Measurements from ENCODE around the gene CCL1.
A peak's percentile ranks its signal among the peaks of the same experiment; 100 is the strongest.

Gene CCL1

GRCh38 chr17:34357398-34357797 lies 5.6 kb downstream of the CCL1 start:
- DNase-seq = no peak

DNA sequence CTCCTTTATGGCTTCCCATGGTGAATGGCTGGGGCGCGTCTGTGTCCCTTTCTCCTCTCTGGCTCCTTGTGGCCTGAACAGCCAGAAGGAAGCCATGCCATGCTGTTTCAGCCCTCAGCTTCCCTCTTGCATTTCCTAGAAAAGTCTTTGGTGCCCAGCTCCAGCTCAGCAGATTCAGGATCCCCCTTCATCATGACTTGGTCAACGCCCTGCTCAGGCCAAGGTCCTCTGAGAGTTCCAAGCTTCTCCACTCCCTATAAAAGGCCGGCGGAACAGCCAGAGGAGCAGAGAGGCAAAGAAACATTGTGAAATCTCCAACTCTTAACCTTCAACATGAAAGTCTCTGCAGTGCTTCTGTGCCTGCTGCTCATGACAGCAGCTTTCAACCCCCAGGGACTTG lies 6.8 kb downstream of the CCL1 start, which contains the start of gene CCL13:
Gene CCL13 (plus strand): TSS at position 287 of the 400 bp plus-strand sequence. CDS start 47 bp downstream, at position 334.
- DNase-seq = no peak

DNA sequence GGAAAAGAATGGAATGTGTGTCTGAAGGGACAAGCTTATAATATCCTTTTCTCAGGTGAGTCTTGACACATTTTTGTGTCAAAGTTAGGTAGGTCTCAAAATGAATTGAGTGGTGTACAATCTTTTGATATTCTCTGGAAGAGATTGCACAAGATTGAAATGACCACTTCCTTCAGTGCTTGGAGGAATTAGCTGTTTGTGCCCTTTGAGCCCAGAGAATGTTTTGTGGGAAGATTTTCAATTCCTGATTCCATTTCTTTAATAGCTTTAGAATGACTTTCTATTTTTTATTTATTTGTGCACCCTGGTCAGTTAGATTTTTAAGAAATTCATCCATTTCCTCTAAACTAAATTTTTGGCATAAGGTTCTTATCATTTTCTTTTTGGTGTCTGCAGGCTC lies 8.4 kb downstream of the CCL1 start:
- peak; percentile 25 for DNase-seq

GRCh38 chr17:34352191-34352590 lies 10.8 kb downstream of the CCL1 start:
- no peak for DNase-seq

DNA sequence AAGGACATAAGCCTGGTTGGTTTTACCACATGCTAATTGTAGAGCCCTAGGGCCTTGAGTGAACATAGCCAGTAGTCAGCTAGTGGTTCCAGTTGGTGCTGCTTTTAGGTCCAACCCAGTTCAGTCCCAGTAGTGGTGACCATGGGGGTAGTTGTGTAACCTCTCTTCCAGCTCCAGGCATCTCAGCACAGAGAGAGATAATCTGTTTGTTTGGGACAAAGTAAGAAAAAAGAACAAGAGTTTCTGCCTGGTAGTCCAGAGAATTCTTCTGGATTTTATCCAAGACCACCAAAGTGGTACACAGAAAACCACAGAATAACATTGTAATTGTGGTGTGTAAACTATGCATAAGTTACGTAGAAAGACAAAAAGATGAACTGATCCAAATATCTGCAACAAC lies 11.9 kb downstream of the CCL1 start:
- no peak for DNase-seq

DNA sequence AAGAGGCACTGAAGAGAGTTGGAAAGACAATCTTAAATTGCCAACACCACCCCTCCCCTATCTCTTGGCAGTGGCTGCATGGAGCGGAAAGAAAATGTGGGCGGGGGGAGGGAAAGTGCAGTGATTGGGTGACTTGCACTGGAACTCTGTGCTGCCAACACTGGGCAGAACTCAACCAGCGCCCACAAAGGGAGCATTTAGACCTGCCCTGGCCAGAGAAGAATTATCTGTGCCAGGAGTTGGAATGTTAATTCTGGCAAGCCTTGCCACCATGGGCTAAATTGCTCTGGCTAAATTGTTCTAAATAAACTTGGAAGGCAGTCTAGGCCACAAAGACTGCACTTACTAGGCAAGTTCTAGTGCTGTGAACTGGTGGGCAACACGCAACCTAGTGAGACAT lies 13.3 kb downstream of the CCL1 start:
- DNase-seq = no peak

DNA sequence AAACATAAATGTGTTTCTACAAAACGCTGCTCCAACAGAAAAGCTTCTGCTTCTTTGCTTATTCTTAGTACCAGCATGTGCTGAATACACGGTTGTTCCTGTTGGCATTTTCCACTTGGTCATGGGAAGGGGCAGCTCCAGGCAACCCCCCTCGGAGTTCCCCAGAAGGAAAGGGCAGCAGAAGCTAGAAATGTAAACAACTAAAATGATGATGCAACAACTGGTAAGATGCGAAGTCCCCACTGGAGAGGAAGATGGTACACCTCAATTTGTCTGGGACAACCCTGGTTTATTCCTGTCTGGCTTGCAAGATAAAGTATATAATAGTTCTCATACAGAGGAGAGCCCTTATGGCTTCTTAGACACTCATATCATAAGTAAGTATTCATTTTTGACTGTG lies 16.0 kb downstream of the CCL1 start:
- DNase-seq = no peak

- DNase-seq = no peak
Observed at GRCh38 chr17:34341916-34342315, 21.1 kb downstream of the CCL1 start.

DNA sequence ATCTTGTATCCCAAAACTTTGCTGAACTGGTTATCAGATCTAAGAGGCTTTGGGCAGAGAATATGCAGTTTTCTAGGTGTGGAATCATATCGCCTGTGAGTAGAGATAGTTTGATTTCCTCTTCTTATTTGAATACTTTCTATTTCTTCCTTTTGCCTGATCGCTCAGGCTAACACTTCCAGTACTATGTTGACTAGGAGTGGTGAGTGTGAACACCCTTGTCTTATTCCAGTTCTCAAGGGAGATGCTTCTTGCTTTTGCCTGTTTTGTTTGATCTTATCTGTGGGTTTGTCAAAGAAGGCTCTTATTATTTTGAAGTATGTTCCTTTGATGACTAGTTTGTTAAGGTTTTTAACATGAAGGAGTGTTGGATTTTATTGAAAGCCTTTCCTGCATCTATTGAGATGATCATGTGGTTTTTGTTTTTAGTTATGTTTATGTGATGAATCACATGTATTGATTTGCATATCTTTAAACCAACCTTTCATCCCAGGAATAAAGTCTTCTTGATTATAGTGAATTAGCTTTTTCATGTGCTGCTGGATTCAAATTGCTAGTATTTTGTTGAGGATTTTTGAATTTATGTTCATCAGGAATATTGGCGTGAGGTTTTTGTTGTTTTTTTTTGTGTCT lies 23.8 kb downstream of the CCL1 start:
- no peak for DNase-seq

DNA sequence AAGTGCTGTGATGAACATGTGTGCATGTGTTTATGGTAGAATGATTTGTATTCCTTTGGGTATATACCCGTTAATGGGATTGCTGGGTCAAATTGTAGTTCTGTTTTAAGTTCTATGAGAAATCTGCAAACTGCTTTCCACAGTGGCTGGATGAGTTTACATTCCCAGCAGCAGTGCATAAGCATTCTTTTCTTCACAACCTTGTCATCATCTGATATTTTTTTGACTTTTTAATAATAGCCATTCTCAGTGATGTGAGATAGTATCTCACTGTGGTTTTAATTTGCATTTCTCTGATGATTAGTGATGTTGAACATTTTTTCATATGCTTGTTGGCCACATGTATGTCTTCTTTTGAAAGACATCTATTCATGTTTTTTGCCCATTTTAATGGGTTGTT lies 25.3 kb downstream of the CCL1 start:
- no peak for DNase-seq

GRCh38 chr17:34327580-34327979 lies 35.5 kb downstream of the CCL1 start:
- peak; percentile 29 for DNase-seq

- DNase-seq = no peak
Observed at GRCh38 chr17:34321964-34322363, 41.1 kb downstream of the CCL1 start.

GRCh38 chr17:34319039-34319483 lies 44.0 kb downstream of the CCL1 start, which contains the start of gene CCL8:
CCL8 (plus strand) TSS chr17:34319435; CDS start chr17:34319502, 67 bp downstream.
- DNase-seq = peak; percentile 0

DNA sequence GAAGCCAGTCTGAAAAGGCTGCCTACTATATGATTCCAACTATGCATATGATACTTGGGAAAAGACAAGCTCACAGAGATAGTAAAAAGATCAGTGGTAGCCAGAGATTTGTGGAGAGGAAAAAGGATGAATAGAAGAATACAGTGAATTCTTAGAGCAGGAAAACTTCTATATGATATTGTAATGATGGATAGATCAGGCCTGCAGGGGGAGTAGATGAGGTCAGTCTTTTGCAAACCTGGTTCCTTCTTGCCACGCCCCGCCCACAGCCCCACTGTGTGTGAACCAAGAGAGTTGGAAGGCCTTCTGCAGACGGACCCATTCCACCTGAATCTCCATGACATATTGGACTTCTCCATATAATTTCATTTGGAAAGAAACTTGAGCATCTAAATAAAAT lies 44.6 kb downstream of the CCL1 start:
- DNase-seq = peak; percentile 18

DNA sequence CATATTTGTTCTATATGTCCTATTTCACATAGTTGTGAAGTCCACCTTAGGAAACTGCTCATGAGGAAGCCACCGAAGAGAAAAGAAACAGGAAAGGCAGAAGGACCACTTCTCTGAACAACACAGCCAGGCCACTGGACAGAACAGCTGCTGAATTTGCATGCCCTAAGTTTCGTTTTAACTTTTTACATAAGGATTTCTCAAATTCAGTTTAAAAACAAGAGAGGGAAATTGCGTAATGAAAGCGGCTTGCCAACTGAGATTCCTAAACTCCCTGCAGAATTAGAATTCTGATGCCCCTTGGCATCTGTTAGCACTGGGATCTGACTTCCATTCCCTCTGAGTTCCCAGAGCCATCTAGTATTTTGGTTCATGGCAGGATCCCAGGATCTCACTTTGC lies 48.8 kb downstream of the CCL1 start:
- DNase-seq = peak; percentile 80

GRCh38 chr17:34313164-34313563 lies 49.9 kb downstream of the CCL1 start:
- no peak for DNase-seq

- DNase-seq = no peak
Observed at GRCh38 chr17:34312080-34312479, 51.0 kb downstream of the CCL1 start.

DNA sequence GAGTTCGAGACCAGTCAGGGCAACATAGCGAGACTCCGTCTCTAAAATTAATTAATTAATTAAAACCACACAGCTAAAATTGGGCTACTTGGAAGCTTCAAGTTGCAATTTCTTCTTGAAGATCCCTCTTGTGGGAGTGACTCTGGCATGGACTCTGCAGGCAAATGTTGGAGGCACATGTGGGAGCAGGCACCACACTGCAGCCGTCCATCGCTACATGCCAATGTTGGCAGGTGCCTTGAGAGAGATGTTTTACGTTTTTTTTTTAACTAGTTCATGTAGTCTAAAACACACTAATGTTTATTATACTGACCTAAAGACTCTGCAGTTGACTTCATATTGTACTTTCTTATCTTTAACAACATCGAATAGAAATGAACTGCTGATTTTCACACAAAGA lies 51.7 kb downstream of the CCL1 start:
- no peak for DNase-seq

Data from MV-4-11 (cell line).